ENCODE results near the gene TNFAIP6.
"Not testable (repeated sequence)": the region's sequence is repeated elsewhere in the genome, so short reads cannot be mapped to it uniquely, and the experiment has no call there.

TNFAIP6 gene

DNA sequence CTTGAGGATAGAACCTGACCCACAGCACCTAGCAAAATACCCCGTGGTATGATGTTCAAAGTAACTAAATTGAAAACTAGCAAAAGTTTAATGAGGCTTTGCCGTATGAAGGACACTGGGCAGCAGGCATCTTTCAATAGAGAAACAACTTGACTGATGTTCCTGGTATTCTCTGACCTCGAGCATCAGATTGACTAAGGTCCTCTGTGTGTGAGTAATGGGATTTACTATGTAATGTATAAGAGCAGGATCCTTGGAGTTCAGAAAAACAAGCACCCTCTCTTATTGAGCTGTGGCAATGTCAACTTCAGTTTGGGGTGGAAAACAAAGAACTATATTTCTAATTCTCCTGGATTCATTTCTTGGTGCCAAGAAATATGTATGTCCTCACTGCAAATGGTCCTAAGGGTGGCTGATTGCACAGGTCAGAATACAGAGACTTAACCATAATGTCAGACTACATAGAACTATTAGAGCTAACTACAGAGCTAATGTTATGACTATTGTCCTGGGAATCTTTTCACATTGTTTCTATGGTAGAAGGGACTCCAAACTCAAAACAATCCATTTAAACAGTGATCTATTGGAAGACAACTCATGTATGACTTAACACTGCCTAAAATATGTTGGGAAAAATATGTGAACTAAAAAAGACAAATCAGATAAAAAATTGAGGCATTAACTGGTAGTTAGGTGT lies 4.4 kb downstream of the TNFAIP6 start:
- DNase-seq, result no peak

- no peak for DNase-seq
Observed at GRCh38 chr2:151363709-151364108, 6.3 kb downstream of the TNFAIP6 start.

- no peak for DNase-seq
Observed at GRCh38 chr2:151367571-151367970, 10.2 kb downstream of the TNFAIP6 start.

DNA sequence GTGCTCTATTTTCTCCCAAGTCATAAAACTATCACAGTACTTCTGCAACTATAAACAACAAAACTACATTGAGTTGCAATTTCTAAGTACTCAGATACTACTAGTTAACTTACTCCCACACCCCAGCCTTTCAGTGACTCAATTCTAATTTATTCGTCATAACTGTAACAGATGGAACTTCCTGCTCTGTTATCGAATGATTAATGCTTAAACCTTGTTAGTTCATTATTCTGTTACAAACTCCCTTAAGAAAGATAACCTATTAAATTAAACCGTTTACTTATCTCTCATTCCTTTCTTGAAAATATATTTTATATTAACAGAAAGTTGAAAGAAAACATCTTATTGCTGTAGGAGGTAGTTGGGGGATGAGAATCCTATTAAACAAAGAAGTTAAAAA lies 17.0 kb downstream of the TNFAIP6 start:
- DNase-seq, result no peak

- DNase-seq, result no peak
Observed at GRCh38 chr2:151379169-151379568, 21.8 kb downstream of the TNFAIP6 start.

DNA sequence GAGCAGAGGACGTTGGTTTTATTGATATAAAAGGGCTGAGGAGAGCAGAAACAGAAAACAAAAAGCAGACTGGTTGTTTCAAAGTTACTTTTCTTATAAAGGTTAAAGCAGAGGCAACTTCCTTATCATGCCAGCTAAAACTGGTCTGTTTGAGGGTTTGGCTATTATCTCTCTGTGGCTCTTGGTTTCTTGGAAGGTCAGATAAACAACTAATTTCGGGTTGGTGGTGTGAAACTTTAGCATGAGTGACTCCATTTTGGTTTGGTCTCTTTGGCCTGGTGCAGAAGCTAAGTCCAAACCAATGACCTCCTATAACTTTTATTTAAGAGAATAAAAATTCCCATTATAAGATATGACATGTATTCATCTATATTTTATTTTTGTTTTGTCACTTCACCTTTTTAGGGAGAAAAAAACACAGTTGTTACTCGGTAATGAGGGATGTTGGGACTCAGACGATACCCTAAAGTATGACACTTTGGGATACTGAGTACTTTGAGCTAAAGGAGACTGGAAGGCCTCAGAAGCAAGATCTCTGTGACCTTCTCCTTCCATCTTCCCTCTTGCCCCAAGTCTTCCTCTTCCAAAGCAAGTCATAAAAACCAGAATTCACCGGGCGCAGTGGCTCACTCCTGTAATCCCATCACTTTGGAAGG lies 23.3 kb downstream of the TNFAIP6 start:
- no peak for DNase-seq

DNA sequence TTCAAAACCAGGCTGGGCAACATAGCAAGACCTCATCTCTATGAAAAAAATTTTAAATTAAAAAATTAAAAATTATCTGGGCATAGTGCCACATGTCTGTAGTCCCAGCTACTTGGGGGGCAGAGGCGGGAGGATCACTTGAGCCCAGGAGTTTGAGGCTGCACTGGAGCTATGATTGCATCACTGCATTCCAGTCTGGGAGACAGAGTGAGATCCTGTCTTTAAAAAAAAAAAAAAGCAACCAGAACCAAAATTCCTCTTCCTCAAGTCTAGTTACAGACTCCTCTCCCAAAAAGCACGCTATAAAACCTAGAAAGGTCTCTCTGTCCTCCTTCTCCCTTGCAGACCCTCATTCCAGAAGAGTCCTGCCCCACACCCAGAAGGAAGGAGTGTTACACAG lies 23.9 kb downstream of the TNFAIP6 start:
- DNase-seq, result no peak

- no peak for DNase-seq
Observed at GRCh38 chr2:151388011-151388410, 30.6 kb downstream of the TNFAIP6 start.

DNA sequence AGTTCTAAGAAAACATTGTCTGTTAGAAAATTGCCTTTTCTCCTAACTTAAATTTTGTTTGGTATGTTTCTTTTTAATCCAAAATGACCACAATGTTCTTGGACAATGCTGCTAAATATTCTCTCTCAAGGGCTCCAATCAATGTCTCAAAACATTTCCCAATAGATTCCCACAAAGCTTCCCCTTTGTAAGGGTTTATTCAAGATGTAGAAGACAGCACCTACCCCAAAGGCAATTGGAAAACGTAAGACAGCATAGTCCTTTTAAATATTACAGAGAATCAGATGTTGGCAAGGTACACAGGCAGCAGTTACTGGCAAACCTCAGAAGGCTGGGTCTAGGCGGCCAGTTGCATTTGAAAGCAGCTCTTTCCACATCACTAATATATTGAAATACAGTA lies 34.0 kb downstream of the TNFAIP6 start:
- no peak for DNase-seq

DNA sequence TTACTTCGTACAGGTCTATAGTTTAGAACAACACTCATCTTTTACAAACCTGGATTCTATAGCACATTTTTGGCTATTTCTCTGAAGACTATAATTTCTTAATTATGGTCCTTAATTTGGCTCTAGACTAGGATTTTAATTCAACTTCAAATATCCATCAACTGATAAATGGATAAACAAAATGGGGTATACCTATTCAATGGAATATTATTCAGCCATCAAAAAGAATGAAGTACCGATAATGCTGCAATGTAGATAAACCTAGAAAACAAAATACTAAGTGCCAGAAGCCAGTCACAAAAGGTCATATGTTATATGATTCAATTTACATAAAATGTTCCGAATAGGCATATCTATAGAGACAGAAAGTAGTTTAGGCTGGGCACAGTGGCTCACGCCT lies 37.1 kb downstream of the TNFAIP6 start:
- DNase-seq, result no peak

DNA sequence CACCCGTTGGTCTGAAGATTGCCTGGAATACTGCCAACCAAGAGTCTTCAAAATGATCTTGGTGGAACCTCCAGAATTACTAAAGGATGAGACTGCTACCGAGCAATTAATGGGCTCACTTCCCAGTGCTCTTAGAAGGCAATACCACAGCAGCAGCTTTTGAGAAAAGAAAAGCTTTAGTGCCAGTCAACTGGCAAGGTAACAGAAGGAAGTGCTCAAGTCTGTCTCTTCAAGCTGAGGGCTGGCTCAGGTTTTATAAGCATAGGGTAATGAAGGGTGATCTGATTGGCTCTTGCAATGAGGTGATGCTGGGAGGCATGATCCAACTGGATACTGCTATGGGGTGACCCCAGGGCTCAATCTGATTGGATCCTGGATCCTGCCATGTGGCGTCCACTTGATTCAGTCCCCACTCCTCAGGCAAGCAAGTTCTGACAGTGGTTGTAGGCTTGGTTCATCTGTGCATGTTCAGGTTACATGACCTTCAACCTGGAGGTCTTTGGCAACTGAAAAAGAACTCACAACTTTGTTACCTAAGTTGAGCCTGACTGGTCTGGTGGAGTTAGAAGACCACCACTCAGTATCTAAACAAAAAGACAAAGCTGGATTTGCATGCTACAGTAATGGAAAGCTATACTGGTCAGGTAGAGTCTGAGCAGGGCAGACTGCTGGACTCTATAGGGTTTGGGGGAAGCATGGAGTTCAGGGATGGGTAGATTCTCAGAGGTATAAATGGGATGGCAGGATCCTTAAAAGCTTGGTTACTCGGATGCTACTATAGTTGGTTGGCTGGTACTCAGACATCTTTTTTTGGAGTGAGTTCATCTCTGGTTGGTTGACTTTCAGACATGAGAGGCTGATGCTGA lies 38.4 kb downstream of the TNFAIP6 start:
- no peak for DNase-seq

DNA sequence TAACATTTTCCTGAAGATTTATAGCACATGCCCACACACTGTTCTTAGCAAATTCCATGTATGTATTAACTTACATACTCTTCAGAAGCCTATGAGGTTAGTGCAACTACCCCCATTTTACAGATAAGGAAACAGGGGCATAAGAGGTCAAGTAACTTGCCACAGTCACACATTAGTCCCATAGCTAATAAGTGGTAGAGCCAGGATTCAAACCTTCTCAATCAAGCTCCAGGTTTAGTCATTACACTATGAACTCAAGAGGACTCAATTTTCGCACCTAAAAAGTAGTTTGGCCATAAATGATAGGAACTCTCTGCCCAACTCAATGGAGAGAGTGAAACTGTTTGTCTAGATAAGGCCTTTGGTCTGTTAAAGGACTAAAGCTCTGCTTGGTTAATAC lies 42.6 kb downstream of the TNFAIP6 start:
- no peak for DNase-seq

DNA sequence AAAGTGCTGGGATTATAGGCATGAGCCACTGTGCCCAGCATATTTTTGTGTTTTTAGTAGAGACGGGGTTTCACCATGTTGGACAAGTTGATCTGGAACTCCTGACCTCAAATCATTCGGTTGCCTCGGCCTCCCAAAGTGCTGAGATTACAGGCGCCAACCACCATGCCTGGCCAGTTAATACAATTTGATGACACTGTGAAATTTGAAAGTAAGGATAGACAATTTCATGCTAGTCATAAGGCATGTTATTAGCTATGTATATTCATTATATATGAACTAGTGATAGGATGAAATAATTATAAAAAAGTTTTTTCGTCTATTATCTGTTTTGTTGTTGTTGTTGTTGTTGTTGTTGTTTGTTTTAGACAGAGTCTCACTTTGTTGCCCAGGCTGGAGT lies 43.8 kb downstream of the TNFAIP6 start:
- DNase-seq, result no peak

- no peak for DNase-seq
Observed at GRCh38 chr2:151403914-151404313, 46.5 kb downstream of the TNFAIP6 start.

GRCh38 chr2:151405376-151405775 lies 48.0 kb downstream of the TNFAIP6 start:
- no peak for DNase-seq

DNA sequence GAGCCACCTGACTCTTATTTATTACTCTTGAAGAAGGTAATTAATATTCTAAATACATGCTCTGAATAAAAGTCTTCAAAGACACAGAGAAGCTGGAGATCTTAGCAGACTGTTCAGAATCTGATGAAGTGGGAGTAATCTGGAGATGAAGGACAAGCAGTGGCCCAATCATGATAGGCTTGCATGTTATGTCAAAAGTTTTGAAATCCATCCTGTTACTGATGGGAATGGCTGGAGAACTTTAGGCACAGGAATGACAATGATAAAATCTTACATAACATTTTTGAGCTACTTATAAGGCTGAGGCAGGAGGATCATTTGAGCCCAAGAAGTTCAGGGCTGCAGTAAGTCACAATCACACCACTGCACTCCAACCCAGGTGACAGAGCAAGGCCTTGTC lies 49.9 kb downstream of the TNFAIP6 start:
- DNase-seq, result no peak

- DNase-seq, result no peak
Observed at GRCh38 chr2:151408788-151409600, 51.6 kb downstream of the TNFAIP6 start.

- DNase-seq, result peak; percentile 68
Observed at GRCh38 chr2:151409601-151410484, 52.5 kb downstream of the TNFAIP6 start, which contains the start of gene RIF1. Gene RIF1 (plus strand): TSS chr2:151409902. CDS start chr2:151410424, 522 bp downstream.

DNA sequence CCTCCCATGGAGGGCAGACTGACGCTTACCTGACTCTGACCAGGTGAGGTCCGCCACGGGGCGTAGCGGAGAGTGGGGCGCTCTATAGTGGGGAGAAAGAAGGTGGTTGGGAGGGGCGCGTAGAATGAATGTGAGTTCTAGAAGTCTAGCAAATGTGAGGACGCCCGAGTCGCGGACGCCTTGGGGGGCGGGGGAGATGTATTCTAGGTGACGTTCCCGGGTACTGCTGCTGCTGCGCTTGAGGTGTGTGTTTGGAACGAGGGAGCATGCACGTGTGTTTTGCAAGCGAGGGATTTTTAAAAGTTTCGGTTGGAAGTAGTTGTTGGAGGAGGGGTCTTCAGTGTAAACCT lies 53.1 kb downstream of the TNFAIP6 start:
- DNase-seq, result peak; percentile 22

DNA sequence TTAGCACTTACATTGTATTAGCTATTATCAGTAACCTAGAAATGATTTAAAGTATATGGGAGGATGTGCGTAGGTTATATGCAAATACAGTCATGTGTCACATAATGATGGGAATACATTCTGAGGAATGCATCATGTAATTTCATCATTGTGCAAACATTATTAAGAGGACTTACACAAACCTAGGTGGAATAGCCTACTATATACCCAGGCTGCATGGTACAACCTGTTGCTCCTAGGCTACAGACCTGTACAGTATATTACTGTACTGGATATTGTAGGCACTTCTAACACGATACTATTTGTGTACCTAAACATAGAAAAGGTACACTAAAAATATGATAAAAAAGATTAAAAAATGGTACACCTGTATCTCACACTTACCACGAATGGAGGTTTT lies 60.3 kb downstream of the TNFAIP6 start:
- DNase-seq, result no peak

DNA sequence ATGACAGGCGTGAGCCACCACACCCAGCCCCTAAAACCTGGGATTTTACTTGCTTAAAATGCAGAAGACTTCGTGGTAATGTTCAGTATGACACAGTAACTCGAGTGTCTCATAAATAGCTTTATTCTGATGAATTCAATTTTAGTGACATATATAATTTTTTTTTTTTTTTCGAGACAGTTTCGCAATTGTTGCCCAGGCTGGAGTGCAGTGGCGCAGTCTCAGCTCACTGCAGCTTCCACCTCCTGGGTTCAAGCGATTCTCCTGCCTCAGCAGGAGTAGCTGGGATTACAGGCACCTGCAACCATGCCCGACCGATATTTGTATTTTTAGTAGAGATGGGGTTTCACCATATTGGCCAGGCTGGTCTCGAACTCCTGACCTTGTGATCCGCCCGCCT lies 64.3 kb downstream of the TNFAIP6 start:
- not testable (repeated sequence) for DNase-seq

- DNase-seq, result no peak
Observed at GRCh38 chr2:151422917-151423439, 65.6 kb downstream of the TNFAIP6 start.

Data from activated effector memory CD4-positive, alpha-beta T cell treated with Interleukin-2 at 50 U/mL for 16 hours (primary cell).